Kidney (tissue), 14 donors: Measurements from ENCODE around the gene C1QTNF8. TPM values are rescaled to one million over a fixed set of nuclear protein-coding genes. Genes with fewer than 3 reads are reported as not detected.

ENCODE experiments used
- DNase-seq, 5 donors: peaks; one replicate each; pipeline ENCODE4 v3.0.0-alpha.2; 2013 to 2020
- FAIRE-seq: peaks from 2 replicates; lab custom pipeline; 2012; peaks lifted over from hg19 to GRCh38; lab: Jason Lieb, UNC
- H3K27ac ChIP-seq, 2 donors: one replicate each; pipeline ENCODE4 v1.7.0; 2013; ENCODE audit warnings: low read depth in 2 of 2, low read length in 2 of 2, inconsistent platforms in 1 of 2
- H3K27me3 ChIP-seq: one replicate; pipeline ENCODE4 v1.7.1; 2013; ENCODE audit warnings: low read length, inconsistent platforms; ENCODE audit not compliant: control insufficient read depth, insufficient read depth
- H3K36me3 ChIP-seq, 3 donors: one replicate each; pipeline versions ENCODE4 v1.7.0 to v1.7.1; 2013; ENCODE audit warnings: low read length in 3 of 3, control low read depth in 1 of 3, inconsistent platforms in 1 of 3; ENCODE audit not compliant: insufficient read depth in 3 of 3, control insufficient read depth in 2 of 3
- H3K4me1 ChIP-seq, 3 donors: one replicate each; pipeline versions ENCODE4 v1.7.0 to v1.7.1; 2013; ENCODE audit warnings: low read length in 3 of 3, inconsistent platforms in 1 of 3, low read depth in 1 of 3; ENCODE audit not compliant: control insufficient read depth in 2 of 3, insufficient read depth in 2 of 3
- H3K4me3 ChIP-seq, 3 donors: one replicate each; pipeline versions ENCODE4 v1.7.0 to v1.8.1; 2013; ENCODE audit warnings: low read length in 3 of 3, control low read depth in 1 of 3, inconsistent platforms in 1 of 3
- H3K9ac ChIP-seq, 3 donors: one replicate each; pipeline versions ENCODE4 v1.7.0 to v1.7.1; 2013; ENCODE audit warnings: low read length in 3 of 3, control low read depth in 1 of 3, inconsistent platforms in 1 of 3
- H3K9me3 ChIP-seq, 3 donors: one replicate each; pipeline versions ENCODE4 v1.7.0 to v1.7.1; 2013; ENCODE audit warnings: low read length in 3 of 3, control low read depth in 1 of 3, inconsistent platforms in 1 of 3; ENCODE audit not compliant: control insufficient read depth in 2 of 3, insufficient read depth in 1 of 3
- intact Hi-C: fragments of 100-400 bp; cut with DNase I; formaldehyde crosslinking; loops from one replicate; pipeline ENCODE4 v1.11.1; 2022
- polyA plus RNA-seq: library from polyadenylated mRNA; stranded (reverse); fragments of 350-450 nt; fragmentation: Illumina TruSeq; extraction: RNeasy Lipid Tissue Mini Kit (QIAGEN cat#74804); gene quantifications from one replicate; pipeline ENCODE4 v1.2.3, GENCODE V29; 2014; ENCODE audit warnings: low read depth, low replicate concordance; ENCODE audit not compliant: insufficient read depth
- total RNA-seq: library from RNA; stranded (reverse); fragmentation: NEBNext Ultra II Directional; extraction: Animal tissue kit (Norgen Biotek cat#: 25700); gene quantifications from one replicate; pipeline ENCODE4 v1.2.1, GENCODE V29; 2021
- TF ChIP-seq, protein P1 (sequence below): IDR thresholded peaks from 3 replicates; pipeline ENCODE4 v1.5.1; 2012; ENCODE audit warnings: mild to moderate bottlenecking, moderate library complexity, borderline replicate concordance; ENCODE audit not compliant: insufficient read depth; ENCODE audit errors: extremely low read depth
- donor health status: control.
- donor health status: control.
- donor health status: control.
- donor health status: control.
- donor health status: control.
- donor health status: DM: yes; HTN: yes; CAD: no.
- donor health status: Normal renal cell carcinoma (clear cell type).

C1QTNF8 gene
- total and polyA plus RNA-seq, 2 donors from 2014 or later, result not detected

DNA sequence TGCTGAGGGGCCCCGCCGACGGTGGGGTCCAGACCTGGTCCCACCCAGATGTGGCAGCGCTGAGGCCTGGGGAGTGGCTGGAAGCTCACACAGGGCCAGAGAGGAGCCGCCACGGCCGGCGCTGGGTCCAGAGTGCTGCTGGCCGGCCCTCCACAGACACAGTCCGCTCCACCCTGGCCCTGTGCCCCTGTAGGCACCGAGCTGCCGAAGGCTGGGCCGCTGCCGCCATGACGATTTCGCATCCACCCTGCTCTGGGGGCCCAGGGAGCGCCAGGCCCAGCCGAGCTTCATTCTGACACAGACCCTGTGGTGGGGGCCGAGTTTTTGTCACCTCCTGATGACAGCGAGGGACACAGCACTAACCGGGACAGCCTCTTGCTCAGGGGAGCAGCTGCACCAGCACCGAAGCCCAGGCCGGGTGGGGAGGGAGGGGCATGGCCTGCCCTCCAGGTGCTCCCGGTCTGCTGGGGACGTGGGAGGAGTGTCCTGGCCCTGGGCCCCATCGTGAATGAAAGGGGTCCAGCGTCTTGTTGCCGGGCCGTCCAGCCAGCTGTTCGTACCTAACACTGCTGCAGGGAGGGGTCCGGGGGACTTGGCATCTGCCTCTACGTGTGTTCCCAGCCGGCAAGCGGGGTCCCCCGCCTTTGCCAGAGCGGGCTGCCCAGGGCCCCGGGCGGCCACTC, 50.6 kb downstream of the C1QTNF8 start:
- Histone ChIP-seq H3K27me3 (no peaks in the 10 kb centered on the region), H3K9me3 (peaks cover 0 to 4% (median 2%) of the 10 kb centered on the region in 3 donors), H3K36me3 (no peaks in the 10 kb centered on the region), H3K9ac (no peak overlapping the region), H3K4me1 (no peaks in the 10 kb centered on the region), H3K4me3 (no peak overlapping the region), H3K27ac (no peak overlapping the region)
- TF ChIP-seq, protein P1, sequence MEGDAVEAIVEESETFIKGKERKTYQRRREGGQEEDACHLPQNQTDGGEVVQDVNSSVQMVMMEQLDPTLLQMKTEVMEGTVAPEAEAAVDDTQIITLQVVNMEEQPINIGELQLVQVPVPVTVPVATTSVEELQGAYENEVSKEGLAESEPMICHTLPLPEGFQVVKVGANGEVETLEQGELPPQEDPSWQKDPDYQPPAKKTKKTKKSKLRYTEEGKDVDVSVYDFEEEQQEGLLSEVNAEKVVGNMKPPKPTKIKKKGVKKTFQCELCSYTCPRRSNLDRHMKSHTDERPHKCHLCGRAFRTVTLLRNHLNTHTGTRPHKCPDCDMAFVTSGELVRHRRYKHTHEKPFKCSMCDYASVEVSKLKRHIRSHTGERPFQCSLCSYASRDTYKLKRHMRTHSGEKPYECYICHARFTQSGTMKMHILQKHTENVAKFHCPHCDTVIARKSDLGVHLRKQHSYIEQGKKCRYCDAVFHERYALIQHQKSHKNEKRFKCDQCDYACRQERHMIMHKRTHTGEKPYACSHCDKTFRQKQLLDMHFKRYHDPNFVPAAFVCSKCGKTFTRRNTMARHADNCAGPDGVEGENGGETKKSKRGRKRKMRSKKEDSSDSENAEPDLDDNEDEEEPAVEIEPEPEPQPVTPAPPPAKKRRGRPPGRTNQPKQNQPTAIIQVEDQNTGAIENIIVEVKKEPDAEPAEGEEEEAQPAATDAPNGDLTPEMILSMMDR, result no peak
- DNase-seq, result no peak
- intact Hi-C loops, result no loop called here
- no peak for FAIRE-seq

DNA sequence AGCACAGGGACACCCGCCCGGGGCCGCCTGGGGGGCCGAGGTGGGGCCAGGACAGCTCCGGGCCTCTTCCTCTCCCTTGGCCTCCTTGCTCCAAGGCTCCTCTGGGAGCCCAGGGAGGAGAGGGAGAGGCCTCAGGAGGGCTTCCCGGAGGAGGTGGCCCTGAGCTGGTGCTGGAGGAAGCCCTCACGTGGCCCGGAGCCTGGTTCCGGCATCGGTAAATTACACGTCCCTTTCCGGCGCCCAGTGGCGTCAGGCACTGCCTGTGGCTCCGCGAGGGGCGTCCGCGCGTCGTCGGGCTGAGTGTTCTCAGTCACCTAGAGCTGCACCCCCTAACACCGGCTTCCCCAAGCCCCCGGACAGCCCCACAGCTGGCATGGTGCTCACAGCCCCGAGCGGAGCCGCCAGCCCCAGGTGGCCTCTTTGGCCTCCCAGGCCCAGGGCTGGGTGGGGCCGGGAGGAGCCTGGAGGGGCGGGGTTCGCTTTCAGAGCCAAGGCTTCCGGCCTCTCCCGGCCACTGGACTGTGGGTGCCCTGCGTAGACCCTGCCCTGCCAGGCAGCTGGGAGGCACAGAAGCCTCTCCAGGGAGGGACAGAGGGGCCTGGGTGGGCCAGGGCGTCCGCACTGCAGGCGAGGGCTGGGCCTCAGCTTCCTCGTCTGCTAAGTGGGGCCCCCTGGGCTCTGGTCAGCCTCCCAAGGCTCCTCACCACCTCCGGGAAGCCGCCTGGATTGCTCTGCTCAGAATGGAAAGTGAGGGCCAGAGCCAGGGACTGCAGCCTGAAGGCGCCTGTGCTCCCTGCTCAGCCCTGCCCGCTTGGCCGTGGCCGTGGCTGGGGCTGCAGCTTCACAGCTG, 51.4 kb downstream of the C1QTNF8 start:
- no peak overlapping the region for H3K4me3 ChIP-seq
- H3K27me3 ChIP-seq, result no peaks in the 10 kb centered on the region
- TF ChIP-seq, protein P1, result no peak
- H3K36me3 ChIP-seq, result no peaks in the 10 kb centered on the region
- no peaks in the 10 kb centered on the region for H3K4me1 ChIP-seq
- no peak overlapping the region for H3K9ac ChIP-seq
- H3K9me3 ChIP-seq, result peaks cover 0 to 4% (median 2%) of the 10 kb centered on the region in 3 donors
- H3K27ac ChIP-seq, result no peak overlapping the region
- FAIRE-seq, result no peak
- DNase-seq, result no peak
- intact Hi-C loops, result no loop called here

DNA sequence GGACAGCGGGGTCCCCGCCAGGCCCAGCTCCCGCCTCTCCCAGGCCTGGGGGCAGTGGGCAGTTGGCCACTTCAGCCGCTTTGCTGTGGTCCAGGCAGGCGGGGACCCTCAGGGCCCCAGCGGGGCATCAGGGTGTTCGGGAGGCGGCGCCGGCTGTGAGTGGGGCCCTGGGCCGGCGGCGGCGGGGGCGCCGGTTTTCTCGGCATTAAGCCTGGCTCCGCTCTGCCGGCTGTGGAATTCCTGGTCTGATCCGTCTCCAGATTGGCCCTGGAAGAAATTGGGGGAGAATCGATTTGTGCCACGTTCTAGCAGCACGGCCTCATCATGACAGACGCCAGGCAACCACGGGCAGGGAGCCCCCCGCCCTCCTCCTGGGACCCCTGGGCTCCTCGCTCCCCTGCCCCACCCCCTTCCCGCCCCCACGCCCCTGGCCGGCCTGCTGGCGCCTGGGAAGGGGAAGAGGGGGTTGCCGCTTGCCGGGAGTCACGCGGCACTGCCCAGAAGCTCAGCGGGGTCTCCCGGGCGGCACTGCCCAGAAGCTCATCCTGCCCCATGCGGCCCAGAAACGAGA, 52.1 kb downstream of the C1QTNF8 start:
- Histone ChIP-seq H3K27ac (no peak overlapping the region), H3K4me3 (no peak overlapping the region), H3K9ac (no peak overlapping the region), H3K4me1 (no peaks in the 10 kb centered on the region), H3K27me3 (no peaks in the 10 kb centered on the region), H3K9me3 (peaks cover 0 to 4% (median 2%) of the 10 kb centered on the region in 3 donors), H3K36me3 (no peaks in the 10 kb centered on the region)
- no peak for FAIRE-seq
- intact Hi-C loops, result no loop called here
- peak in 3 of 5 donors; percentile 58 to 64 (median 62) for DNase-seq
- TF ChIP-seq, protein P1, result no peak
